Endothelial cell (in vitro differentiated cells): ENCODE results near the gene SLC24A3. TPM values are rescaled to one million over a fixed set of nuclear protein-coding genes. Genes with fewer than 3 reads are reported as not detected.

Experiments
- DNase-seq: peaks from one replicate; pipeline ENCODE4 v3.0.0; 2021; ENCODE audit warnings: low spot score
- H3K27ac Mint-ChIP-seq: one replicate; pipeline ENCODE4 v1.8.0; 2021; ENCODE audit warnings: mixed read lengths, inconsistent platforms; ENCODE audit not compliant: unreplicated experiment
- H3K27me3 Mint-ChIP-seq: one replicate; pipeline ENCODE4 v1.8.0; 2021; ENCODE audit warnings: mild to moderate bottlenecking, moderate library complexity, mixed read lengths, inconsistent platforms; ENCODE audit not compliant: unreplicated experiment
- H3K36me3 Mint-ChIP-seq: one replicate; pipeline ENCODE4 v1.8.0; 2021; ENCODE audit warnings: mild to moderate bottlenecking, low read depth, mixed read lengths, inconsistent platforms; ENCODE audit not compliant: unreplicated experiment
- H3K4me1 Mint-ChIP-seq: one replicate; pipeline ENCODE4 v1.8.0; 2021; ENCODE audit warnings: mild to moderate bottlenecking, mixed read lengths, inconsistent platforms; ENCODE audit not compliant: unreplicated experiment
- H3K4me3 Mint-ChIP-seq: one replicate; pipeline ENCODE4 v1.8.0; 2021; ENCODE audit warnings: mild to moderate bottlenecking, mixed read lengths, inconsistent platforms; ENCODE audit not compliant: unreplicated experiment
- H3K9me3 Mint-ChIP-seq: one replicate; pipeline ENCODE4 v1.8.0; 2021; ENCODE audit warnings: mixed read lengths, inconsistent platforms; ENCODE audit not compliant: unreplicated experiment
- total RNA-seq: library from RNA; stranded (reverse); fragmentation: NEBNext Ultra II Directional; extraction: Animal tissue kit (Norgen Biotek cat#: 25700); gene quantifications from one replicate; pipeline ENCODE4 v1.2.1, GENCODE V29; 2021; ENCODE audit not compliant: unreplicated experiment
- TF ChIP-seq, protein P1 (sequence below): fragments of 200-600 bp; sonication (generic); IDR thresholded peaks from one replicate; pipeline ENCODE4 v1.5.0; 2021; ENCODE audit warnings: antibody characterized with exemption; ENCODE audit not compliant: unreplicated experiment

SLC24A3 gene
- total RNA-seq, 1 donor from 2014 or later, result 0.15 TPM

DNA sequence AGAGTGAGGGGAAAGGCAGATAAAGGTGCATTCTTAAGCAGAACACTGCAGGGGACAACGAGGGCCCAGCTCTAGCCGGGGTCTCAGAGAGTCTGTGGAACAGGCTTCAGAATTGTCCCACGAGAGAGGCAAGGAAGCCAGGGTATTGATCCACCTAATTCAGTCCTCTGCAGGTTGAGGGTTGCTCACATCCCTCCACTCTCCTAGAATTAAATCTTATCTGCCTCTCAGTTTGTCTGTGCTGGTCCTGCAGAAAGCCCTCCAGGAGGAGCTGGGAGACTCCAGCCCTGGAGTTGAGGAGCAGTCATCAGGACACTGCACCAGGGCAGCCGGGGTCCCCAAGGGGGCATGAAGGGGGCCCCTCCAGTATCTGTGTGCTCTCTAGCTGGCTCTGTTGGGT lies 39.1 kb downstream of the SLC24A3 start:
- no peak for DNase-seq
- peaks cover 1% of the 10 kb centered on the region for H3K27me3 Mint-ChIP-seq
- no peak overlapping the region for H3K27ac Mint-ChIP-seq

DNA sequence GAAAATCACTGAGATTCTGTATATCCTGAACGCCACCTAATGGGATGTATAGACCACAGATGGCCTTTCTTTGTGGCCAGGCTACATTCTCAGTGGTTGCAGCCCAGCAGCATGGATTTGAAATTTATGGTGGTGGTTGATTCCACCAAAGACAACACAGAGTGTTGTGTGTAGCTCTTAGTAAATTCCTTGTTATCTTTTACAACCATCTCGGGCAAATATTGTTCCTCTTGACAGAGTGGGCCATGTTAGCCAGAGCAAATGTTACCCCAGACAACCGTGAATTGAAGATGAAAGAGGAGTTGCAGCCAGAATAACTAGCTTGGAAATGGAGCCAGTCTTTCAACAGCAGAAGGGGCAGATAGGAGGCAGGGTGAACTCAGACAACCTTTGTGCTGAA lies 39.5 kb downstream of the SLC24A3 start:
- Mint-ChIP-seq H3K4me1 (no peaks in the 10 kb centered on the region), H3K27me3 (no peaks in the 10 kb centered on the region), H3K36me3 (no peaks in the 10 kb centered on the region), H3K9me3 (no peaks in the 10 kb centered on the region), H3K4me3 (no peak overlapping the region), H3K27ac (no peak overlapping the region)
- DNase-seq, result no peak
- TF ChIP-seq, protein P1, sequence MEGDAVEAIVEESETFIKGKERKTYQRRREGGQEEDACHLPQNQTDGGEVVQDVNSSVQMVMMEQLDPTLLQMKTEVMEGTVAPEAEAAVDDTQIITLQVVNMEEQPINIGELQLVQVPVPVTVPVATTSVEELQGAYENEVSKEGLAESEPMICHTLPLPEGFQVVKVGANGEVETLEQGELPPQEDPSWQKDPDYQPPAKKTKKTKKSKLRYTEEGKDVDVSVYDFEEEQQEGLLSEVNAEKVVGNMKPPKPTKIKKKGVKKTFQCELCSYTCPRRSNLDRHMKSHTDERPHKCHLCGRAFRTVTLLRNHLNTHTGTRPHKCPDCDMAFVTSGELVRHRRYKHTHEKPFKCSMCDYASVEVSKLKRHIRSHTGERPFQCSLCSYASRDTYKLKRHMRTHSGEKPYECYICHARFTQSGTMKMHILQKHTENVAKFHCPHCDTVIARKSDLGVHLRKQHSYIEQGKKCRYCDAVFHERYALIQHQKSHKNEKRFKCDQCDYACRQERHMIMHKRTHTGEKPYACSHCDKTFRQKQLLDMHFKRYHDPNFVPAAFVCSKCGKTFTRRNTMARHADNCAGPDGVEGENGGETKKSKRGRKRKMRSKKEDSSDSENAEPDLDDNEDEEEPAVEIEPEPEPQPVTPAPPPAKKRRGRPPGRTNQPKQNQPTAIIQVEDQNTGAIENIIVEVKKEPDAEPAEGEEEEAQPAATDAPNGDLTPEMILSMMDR, result no peak

More for the DNA sequence above, 39.1 kb downstream of the SLC24A3 start:
- TF ChIP-seq, protein P1, result no peak
- no peaks in the 10 kb centered on the region for H3K9me3 Mint-ChIP-seq
- no peak overlapping the region for H3K4me3 Mint-ChIP-seq
- H3K4me1 Mint-ChIP-seq, result no peaks in the 10 kb centered on the region
- no peaks in the 10 kb centered on the region for H3K36me3 Mint-ChIP-seq

DNA sequence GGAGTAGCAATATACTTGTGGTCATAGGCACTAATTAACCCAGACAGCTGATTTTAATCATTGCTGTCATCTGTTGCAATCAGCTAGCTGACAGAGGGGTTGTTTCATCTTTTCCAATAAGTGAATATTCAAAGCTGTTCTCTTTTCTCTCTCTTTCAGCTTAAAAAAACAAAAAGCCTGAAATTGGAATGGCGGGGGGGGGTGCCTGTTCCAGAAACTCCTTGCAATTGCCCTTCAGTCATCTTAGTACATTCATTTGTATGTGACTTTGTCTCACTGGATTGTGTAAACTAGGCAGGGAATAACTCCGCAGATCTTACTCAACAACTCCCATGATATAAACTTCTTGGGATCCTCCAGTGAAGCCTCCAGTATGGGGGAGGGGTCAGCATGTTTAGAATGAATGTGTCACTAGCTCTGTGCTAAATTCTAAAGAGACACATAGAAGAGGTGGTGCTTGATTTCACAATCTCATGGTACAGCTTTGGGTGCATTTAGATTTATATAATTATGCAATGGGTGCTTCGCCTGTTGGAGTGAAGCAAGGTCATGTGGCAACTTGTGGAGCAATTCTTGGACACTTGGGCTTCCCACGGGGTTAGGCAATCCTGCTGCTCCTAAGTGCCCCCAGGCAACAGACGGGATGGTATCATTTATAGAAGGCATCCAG lies 40.1 kb downstream of the SLC24A3 start:
- Mint-ChIP-seq H3K9me3 (no peaks in the 10 kb centered on the region), H3K27ac (no peak overlapping the region), H3K4me1 (no peaks in the 10 kb centered on the region), H3K4me3 (no peak overlapping the region), H3K27me3 (no peaks in the 10 kb centered on the region), H3K36me3 (no peaks in the 10 kb centered on the region)
- no peak for DNase-seq
- TF ChIP-seq, protein P1, result no peak

DNA sequence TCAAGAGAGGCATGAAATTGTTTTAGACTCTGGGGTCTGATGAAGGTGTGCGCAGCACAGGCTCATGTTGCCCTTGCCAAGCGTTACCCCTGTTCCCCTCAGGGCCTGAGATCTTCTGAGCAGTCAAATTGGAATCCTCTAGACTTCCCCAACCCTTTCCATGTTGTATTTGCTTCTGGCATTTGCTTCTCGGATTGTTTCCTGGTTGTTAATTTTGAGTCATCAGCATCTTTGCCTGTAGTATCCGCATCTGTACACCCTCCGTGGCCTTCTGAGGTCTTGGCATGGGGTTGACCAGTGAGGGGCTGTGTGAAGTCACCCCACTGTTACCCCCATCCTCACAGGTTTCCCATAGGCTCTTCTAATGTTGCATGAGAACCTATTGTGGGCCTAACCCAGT lies 40.9 kb downstream of the SLC24A3 start:
- no peaks in the 10 kb centered on the region for H3K4me1 Mint-ChIP-seq
- H3K4me3 Mint-ChIP-seq, result no peak overlapping the region
- H3K36me3 Mint-ChIP-seq, result no peaks in the 10 kb centered on the region
- H3K9me3 Mint-ChIP-seq, result no peaks in the 10 kb centered on the region
- no peak for DNase-seq
- H3K27ac Mint-ChIP-seq, result no peak overlapping the region
- TF ChIP-seq, protein P1, result no peak
- no peaks in the 10 kb centered on the region for H3K27me3 Mint-ChIP-seq

DNA sequence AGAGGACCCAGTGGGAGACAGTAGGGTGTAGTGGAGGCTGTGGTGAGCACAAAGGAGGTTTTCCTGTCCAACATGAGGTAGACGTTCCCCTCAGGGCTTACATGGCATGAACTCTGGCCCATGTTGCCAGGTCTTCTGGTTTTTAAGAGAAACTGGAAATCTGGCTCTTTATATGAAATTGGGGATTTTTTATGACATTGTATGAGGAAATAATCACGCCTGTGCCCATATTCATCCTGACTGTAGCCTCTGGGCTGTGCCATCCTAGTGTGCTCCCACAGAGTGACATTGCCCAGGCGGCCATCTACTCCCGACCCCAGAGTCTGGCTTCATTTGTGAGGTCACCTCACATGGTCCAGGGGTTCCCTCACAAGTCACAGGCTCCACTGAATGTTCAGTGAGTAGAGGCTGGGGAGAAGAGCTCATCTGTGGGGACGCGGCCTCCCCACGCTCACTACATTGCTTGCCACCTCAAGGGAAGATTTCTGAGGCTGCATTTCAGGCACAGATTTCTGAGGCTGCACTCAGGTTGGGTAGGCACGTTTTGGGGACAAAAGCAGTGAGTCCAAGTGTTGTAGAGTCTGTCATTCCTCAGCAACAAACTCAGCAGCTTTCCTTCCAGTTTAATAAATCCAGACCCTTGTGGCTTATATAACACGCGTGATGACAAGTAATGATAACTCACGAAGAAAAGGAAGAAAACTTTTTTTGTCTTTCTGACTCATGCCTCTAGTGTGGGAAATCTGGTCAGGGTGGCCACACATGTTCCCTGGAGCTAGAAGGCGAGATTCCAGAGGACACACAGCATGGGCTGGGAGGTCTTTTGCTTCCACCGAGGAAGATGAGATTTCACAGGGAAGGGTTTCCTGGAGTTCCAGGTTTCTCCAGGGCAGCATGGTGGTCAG lies 41.7 kb downstream of the SLC24A3 start:
- Mint-ChIP-seq H3K36me3 (no peaks in the 10 kb centered on the region), H3K4me3 (no peak overlapping the region), H3K4me1 (no peaks in the 10 kb centered on the region), H3K27ac (no peak overlapping the region), H3K27me3 (no peaks in the 10 kb centered on the region), H3K9me3 (no peaks in the 10 kb centered on the region)
- TF ChIP-seq, protein P1, result no peak
- no peak for DNase-seq
